ENCODE data around the gene GTPBP6. TPM values are rescaled to one million over a fixed set of nuclear protein-coding genes. Genes with fewer than 3 reads are reported as not detected.

The GTPBP6 gene
- total RNA-seq, 4 donors from 2014 or later, result 30.6 to 60.2 (median 36.0) TPM

GRCh38 chrX:337331-337831 is 18.8 kb upstream of the GTPBP6 start:
- intact Hi-C loops (cut with DNase I; ENCODE audit: low total_unique reads) (no loop called here), in situ Hi-C loops (cut with MboI; ENCODE audit: low pct_ligation_motif_present in 1 of 4, low pct_unique_long_range_greater_than_20kb in 1 of 4, low sequenced_read_pairs in 3 of 4) (no loop called here)
- no peak for DNase-seq
- Histone ChIP-seq H3K36me3 (no peaks in the 10 kb centered on the region), H3K27me3 (no peaks in the 10 kb centered on the region), H3K4me1 (no peaks in the 10 kb centered on the region), H3K27ac (no peak overlapping the region), H3K9me3 (no peaks in the 10 kb centered on the region), H3K4me3 (no peak overlapping the region)
- 81 to 90% methylated on average over 7 to 38 of the region's 38 CpGs for WGBS, 2 donors (ENCODE audit: low coverage in 1 of 2)
- no peak for TF ChIP-seq CTCF (IDR thresholded peaks at IDR 0.05)
- TF ChIP-seq POLR2A (IDR thresholded peaks at IDR 0.05), result no peak
- TF ChIP-seq POLR2AphosphoS5 (IDR thresholded peaks at IDR 0.05), result no peak
- TF ChIP-seq EP300 (IDR thresholded peaks at IDR 0.05; ENCODE audit: low read depth), result no peak

GRCh38 chrX:336227-336626 is 17.6 kb upstream of the GTPBP6 start:
- DNase-seq, result no peak
- Histone ChIP-seq H3K4me3 (no peak overlapping the region), H3K4me1 (peaks cover 1 to 6% (median 4%) of the 10 kb centered on the region in 4 donors), H3K36me3 (no peaks in the 10 kb centered on the region), H3K27ac (no peak overlapping the region), H3K27me3 (peaks cover 9% of the 10 kb centered on the region), H3K9me3 (no peaks in the 10 kb centered on the region)
- WGBS, 2 donors (ENCODE audit: low coverage in 1 of 2), result 91 to 94% methylated on average over 13 to 21 of the region's 21 CpGs
- TF ChIP-seq POLR2AphosphoS5 (IDR thresholded peaks at IDR 0.05), result no peak
- intact Hi-C loops (cut with DNase I; ENCODE audit: low total_unique reads) (no loop called here), in situ Hi-C loops (cut with MboI; ENCODE audit: low pct_ligation_motif_present in 1 of 4, low pct_unique_long_range_greater_than_20kb in 1 of 4, low sequenced_read_pairs in 3 of 4) (no loop called here)

- no peak for TF ChIP-seq CTCF (IDR thresholded peaks at IDR 0.05)
- no peak for TF ChIP-seq EP300 (IDR thresholded peaks at IDR 0.05; ENCODE audit: low read depth)
- Histone ChIP-seq H3K27me3 (peaks cover 13% of the 10 kb centered on the region), H3K4me3 (no peak overlapping the region), H3K36me3 (no peaks in the 10 kb centered on the region), H3K4me1 (peaks cover 3 to 10% (median 7%) of the 10 kb centered on the region in 4 donors), H3K9me3 (no peaks in the 10 kb centered on the region), H3K27ac (no peak overlapping the region)
- WGBS, 2 donors (ENCODE audit: low coverage in 1 of 2), result 97% methylated on average over 17 of the region's 17 CpGs; no CpG with 5 or more reads in 1 of the 2 donors
- in situ Hi-C loops (cut with MboI; ENCODE audit: low pct_ligation_motif_present in 1 of 4, low pct_unique_long_range_greater_than_20kb in 1 of 4, low sequenced_read_pairs in 3 of 4), result no loop called here
- DNase-seq, result no peak
- intact Hi-C loops (cut with DNase I; ENCODE audit: low total_unique reads), result no loop called here
These were observed 17.2 kb upstream of the GTPBP6 start for GRCh38 chrX:335758-336155.

- no peaks in the 10 kb centered on the region for H3K9me3 ChIP-seq
- in situ Hi-C loops (cut with MboI; ENCODE audit: low pct_ligation_motif_present in 1 of 4, low pct_unique_long_range_greater_than_20kb in 1 of 4, low sequenced_read_pairs in 3 of 4) (no loop called here), intact Hi-C loops (cut with DNase I; ENCODE audit: low total_unique reads) (no loop called here)
- peaks cover 19% of the 10 kb centered on the region for H3K27me3 ChIP-seq
- H3K4me1 ChIP-seq, result peaks cover 3 to 11% (median 7%) of the 10 kb centered on the region in 4 donors
- no peak overlapping the region for H3K27ac ChIP-seq
- DNase-seq, result no peak
- WGBS, 2 donors (ENCODE audit: low coverage in 1 of 2), result 93 to 96% methylated on average over 6 to 47 of the region's 47 CpGs
- H3K4me3 ChIP-seq, result no peak overlapping the region
- TF ChIP-seq POLR2A (IDR thresholded peaks at IDR 0.05), result no peak
- TF ChIP-seq CTCF (IDR thresholded peaks at IDR 0.05), result no peak
- TF ChIP-seq EP300 (IDR thresholded peaks at IDR 0.05; ENCODE audit: low read depth), result no peak
- no peak for TF ChIP-seq POLR2AphosphoS5 (IDR thresholded peaks at IDR 0.05)
- no peaks in the 10 kb centered on the region for H3K36me3 ChIP-seq
These were observed 16.6 kb upstream of the GTPBP6 start for GRCh38 chrX:334971-335757.

All from transverse colon (tissue), 4 donors.